Activated T-cell treated with anti-CD3 and anti-CD28 coated beads for 4 hours (primary cell): ENCODE results near the gene GDE1.
"Not testable (repeated sequence)": the region's sequence is repeated elsewhere in the genome, so short reads cannot be mapped to it uniquely, and the experiment has no call there.

Experiments used
- DNase-seq: peaks from one replicate; pipeline ENCODE4 v3.0.0-alpha.2; 2020

GDE1 gene

GRCh38 chr16:19521471-19522396 is at the start of gene GDE1:
Gene GDE1, minus strand, starts transcription at chr16:19522098. Its CDS starts 134 bp downstream, at chr16:19521964.
- peak; percentile 94 for DNase-seq

- no peak for DNase-seq
Measured at GRCh38 chr16:19567560-19567959, 45.7 kb upstream of the GDE1 start.

- DNase-seq, result no peak
Measured at GRCh38 chr16:19566362-19566761, 44.5 kb upstream of the GDE1 start.

GRCh38 chr16:19563377-19563776 is 41.5 kb upstream of the GDE1 start:
- DNase-seq, result no peak

- no peak for DNase-seq
Measured at GRCh38 chr16:19560078-19560477, 38.2 kb upstream of the GDE1 start.

- DNase-seq, result peak; percentile 14
Measured at GRCh38 chr16:19559242-19559910, 37.5 kb upstream of the GDE1 start.

- peak; percentile 5 for DNase-seq
Measured at GRCh38 chr16:19555938-19556771, 34.3 kb upstream of the GDE1 start.

- DNase-seq, result peak; percentile 92
Measured at GRCh38 chr16:19555186-19555937, 33.5 kb upstream of the GDE1 start, which contains the start of gene VPS35L. Gene VPS35L, plus strand, starts transcription at chr16:19555703. Its CDS starts 27 bp downstream, at chr16:19555730.

- no peak for DNase-seq
Measured at GRCh38 chr16:19549673-19550072, 27.8 kb upstream of the GDE1 start.

GRCh38 chr16:19548144-19548543 is 26.2 kb upstream of the GDE1 start:
- no peak for DNase-seq

- not testable (repeated sequence) for DNase-seq
Measured at GRCh38 chr16:19543278-19543996, 21.5 kb upstream of the GDE1 start.

- no peak for DNase-seq
Measured at GRCh38 chr16:19542138-19542821, 20.4 kb upstream of the GDE1 start.

GRCh38 chr16:19540241-19540970 is 18.5 kb upstream of the GDE1 start:
- DNase-seq, result no peak

- DNase-seq, result no peak
Measured at GRCh38 chr16:19532601-19533000, 10.7 kb upstream of the GDE1 start.

GRCh38 chr16:19528666-19529065 is 6.8 kb upstream of the GDE1 start:
- no peak for DNase-seq

GRCh38 chr16:19527161-19527560 is 5.3 kb upstream of the GDE1 start:
- DNase-seq, result no peak

GRCh38 chr16:19525385-19525723 is 3.5 kb upstream of the GDE1 start:
- DNase-seq, result no peak

GRCh38 chr16:19524616-19525384 is 2.9 kb upstream of the GDE1 start:
- DNase-seq, result no peak

GRCh38 chr16:19524356-19524615 is 2.4 kb upstream of the GDE1 start:
- no peak for DNase-seq
